NCI-H2107 (cell line): ENCODE data around the gene RIMOC1.
"Not testable (repeated sequence)": the region's sequence is repeated elsewhere in the genome, so short reads cannot be mapped to it uniquely, and the experiment has no call there.

ENCODE experiments used
- DNase-seq: peaks from one replicate; lab custom pipeline; 2025; lab: John Stamatoyannopoulos, UW

RIMOC1 gene

DNA sequence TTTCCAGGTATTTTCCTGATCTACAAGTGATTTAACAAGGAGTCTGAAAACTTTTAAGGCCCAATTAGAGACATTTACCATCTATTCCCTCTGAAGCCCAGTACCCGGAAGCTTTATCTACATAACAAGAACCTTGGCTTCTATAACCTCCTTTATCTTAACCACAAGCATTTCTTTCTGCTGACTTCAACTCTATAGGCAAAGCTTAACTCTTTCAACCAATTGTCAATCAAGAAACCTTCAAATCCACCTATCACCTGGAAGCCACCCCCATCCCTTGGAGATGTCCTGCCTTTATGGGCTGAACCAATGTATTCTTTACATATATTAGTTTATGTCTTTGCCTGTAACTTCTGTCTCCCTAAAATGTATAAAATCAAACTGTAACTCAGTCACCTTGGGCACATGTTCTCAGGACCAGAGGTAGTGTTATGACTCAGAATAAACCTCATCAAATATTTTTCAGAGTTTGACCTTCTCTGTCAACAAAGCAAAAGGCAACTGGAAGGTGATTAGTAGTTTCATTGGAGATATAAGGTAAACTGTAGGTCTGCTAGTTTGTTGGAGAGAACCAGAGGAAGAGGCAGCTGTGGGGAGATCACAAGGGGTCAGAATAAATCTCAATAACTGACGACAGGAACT, 13.0 kb upstream of the RIMOC1 start:
- no peak for DNase-seq

DNA sequence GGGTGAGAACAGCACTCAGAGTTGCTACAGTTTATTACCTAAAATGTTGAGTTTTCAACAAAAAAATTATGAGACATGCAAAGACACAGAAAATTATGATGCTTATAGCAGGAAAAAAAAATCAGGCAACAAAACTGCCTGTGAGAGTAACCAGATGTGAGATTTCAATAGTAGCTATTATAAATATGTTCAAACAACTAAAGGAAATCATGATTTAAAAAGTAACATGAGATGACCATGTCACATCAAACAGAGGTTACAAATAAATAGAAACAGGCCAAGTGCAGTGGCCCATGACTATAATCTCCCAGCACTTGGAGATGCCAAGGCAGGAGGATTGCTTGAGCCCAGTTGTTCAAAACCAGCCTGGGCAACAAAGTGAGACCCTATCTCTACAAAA, 12.1 kb upstream of the RIMOC1 start:
- no peak for DNase-seq

DNA sequence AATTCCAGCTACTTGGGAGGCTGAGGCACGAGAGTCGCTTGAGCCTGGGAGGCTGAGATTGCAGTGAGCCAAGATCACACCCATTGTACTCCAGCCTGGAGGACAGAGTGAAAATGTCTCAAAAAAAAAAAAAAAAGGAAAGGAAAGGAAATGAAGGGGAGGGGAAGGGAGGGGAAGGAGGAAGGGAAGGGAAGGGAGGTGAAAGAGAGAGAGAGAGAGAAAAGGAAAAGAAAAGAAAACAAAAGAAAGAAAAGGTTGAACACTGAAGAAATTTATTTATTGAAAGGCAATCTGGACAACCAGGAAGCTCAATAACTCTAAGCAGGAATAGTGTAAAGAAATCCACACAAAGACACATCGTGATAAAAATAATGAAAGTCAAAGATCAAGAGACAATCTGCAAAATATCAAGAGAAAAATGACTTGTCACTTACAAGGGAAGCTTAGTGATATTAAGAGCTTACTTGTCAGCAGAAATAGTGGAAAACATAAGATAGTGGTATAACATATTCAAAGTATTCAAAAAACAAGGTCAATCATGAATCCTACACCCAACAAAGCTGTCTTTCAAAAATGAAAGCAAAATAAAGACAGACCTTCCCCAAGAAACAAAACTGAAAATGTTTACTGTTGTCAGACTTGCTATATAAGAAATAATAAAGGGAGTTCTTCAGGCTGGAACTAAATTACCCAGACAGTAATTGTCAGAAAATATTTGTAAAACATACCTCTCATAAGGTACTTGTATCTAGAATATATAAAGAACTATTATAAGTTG, 10.9 kb upstream of the RIMOC1 start:
- DNase-seq: no peak

DNA sequence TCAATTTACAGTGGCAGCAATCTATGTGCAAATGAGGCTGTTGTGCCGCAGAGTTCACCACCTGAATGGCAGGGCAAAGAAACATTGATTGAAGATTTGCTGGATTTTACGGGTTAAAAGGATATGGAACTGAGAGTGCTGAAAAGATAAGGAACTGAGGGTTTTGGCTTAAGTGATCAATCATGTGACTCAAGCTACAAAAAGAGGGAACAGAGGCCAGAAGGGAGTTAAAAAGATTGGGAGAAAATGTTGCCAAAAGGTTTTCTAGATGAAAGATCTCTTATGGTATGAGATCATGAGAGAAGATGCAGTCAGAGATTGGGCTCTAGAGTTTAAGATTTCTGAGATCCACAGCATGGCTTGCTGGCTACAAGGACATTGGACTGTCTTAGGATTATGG, 7.9 kb upstream of the RIMOC1 start:
- DNase-seq: no peak

DNA sequence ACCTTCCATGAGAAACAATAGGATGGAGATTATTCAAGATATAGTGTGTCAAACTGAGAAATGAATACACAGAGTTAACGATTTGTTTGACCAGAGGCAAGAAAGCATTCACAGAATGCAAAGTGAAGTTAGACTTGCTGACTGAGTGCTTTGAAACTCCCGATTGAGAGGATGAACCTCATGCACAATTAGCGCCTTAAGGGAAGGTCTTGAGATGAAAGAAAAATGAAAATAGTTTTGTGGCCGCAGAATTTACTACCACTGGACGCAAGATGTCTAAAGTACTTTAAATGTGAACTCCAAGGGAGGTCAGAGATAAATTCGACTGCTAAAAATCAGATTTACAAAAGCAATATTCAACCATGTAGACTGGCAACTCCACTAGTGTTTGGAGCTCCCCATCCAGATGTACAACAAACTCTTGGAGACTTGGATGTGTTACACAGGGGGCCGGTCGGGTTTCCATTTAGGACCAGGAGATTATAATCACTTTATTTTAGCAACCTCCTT, 707 bp upstream of the RIMOC1 start:
- DNase-seq: no peak

DNA sequence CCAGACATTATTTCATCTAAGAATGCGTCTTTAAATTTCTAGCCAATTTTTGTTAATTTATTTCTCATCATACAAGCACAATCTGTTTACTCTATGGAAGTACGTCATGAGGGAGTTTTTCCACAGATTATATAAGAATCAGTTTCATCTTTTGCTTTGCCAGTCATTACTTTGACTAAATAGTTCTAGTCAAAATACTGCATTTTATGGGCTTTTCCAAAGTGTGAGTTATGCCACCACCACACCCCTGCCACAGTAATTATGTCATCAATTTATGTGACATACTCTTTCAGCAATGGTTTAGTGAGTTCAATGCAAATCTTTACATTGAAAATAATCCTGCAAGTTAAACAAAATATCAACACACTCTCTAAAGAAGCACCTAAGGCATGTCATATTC, 2.0 kb downstream of the RIMOC1 start:
- DNase-seq: no peak

DNA sequence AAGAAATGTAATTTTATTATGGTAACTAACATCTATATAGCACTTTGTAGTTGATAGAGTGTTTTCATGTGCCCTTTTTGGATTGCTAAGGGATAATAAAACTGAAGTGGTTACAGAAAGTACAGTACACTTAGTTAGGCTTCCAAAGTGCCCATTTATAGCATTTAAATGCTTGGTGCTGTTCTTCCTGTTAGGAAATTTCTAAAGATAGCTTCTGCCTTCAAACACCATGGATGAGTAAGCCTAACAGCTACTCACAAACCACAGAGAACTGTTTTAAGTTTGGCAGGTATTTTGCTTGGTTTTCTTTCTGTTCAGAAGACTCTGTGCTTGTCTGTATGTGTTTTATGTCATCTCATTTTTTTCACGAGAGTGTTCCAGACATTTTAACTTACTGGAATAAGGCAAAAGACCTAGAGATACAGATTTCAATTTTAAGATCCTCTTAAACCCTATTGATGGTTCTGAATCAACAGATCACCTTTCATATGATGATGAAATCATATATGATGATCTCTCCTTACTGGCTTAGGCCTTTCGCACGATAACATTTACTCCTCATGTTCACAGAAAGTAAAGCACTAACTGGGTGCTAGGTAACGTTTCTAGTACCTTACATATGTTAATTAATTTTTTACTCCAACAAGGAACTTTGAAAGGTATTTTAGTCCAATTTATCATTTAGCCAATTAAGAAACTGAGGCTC, 4.4 kb downstream of the RIMOC1 start:
- DNase-seq: no peak

DNA sequence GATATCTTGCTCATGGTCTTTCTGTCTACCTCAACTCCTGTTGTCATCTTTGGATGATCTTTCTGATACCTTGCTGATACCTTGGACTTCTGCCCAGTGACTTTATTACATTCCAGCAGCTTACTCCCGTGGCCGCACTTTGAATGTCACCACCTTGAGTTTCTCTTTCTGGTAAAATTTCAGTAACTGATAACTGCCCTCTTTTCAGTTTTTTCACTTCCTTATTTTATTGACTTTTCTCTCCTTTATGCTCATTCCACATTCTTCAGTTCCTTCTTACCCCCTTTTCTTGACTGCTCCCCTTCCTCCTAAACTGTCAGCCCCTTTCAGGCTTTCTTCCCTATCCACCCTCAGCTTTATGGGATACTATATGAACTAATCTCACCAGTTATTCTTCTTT, 14.0 kb downstream of the RIMOC1 start:
- no peak for DNase-seq

DNA sequence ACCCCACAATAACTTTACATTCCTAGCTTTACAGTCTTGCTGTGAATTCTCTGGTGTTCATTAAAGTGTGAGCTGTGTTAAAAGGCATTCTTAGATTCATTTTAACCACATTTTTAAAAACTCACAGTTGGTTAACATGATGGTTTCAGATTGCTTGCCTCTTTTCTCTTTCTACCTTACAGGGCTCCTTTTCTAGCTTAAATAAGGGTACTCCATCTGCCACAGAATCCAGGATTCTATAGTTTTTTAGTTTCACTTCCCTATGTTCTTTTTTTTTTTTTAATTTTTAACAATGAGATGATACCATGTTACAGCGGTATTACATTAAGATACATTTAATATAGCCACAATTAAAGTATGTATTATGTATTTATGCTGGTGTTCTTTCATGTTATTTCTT, 17.0 kb downstream of the RIMOC1 start:
- no peak for DNase-seq

DNA sequence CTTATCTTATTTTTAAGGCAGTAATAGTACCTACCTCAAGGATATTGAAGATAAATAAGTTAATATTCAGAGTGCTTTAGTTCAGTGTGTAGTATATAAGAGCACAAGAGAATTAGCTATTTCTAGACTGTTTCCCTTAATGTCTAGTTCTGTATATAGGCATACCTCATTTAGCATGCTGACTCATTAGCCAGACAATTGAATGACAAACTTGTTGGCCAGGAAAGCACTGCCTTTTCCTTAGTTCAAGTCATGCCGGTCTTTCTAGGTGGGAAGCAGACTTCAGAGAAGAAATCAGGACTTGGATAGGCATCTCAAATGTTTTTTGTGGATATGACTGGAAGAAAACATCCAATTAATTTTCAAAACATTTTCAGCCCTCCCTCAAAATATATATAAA, 17.7 kb downstream of the RIMOC1 start:
- DNase-seq: no peak

DNA sequence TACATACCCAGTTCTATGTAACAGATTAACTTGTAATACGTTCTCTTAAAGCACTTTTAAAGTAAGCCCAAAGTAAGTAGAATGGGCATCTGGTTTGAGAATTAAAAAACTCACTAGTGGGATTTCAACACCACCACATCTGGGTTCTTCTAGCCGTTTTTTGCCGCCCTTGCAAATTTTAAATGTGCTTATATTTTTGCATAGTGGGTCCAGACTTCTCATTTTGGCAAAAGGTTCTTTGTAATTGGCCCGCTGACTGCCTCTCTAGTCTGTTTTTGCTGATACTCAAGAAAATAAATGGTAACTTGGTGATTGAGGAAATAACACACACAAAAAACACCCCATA, 20.4 kb downstream of the RIMOC1 start:
- no peak for DNase-seq

DNA sequence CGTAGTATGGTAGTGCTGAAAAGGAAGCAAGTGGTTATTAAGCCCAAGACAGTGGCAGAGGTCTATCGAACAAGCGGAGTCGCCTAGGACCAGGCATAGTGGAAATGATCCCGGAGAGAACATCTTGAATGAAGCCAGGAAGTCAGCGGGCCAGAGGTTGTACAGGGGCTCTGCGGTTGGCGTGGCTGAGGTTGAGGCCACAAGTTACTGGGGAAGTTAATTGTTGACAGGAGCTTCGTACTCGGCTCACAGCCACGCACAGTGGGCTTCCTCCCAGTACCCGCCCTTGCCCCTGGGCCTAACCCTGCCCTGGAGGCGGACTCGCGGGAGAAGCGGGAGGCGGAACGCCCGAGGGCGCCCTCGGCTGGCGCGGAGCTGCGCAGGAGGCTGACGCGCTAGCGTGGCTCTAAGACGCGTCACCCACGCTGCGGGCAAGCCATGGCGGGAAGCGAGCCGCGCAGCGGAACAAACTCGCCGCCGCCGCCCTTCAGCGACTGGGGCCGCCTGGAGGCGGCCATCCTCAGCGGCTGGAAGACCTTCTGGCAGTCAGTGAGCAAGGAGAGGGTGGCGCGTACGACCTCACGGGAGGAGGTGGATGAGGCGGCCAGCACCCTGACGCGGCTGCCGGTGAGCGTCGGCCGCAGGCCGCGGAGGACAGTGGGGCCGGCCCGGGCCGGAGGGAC, 20.9 kb downstream of the RIMOC1 start, which contains the start of gene FBXO4:
Gene FBXO4, plus strand, starts transcription at position 410 of the 683 bp plus-strand sequence. Its CDS starts 29 bp downstream, at position 439.
- peak; percentile 60 for DNase-seq

DNA sequence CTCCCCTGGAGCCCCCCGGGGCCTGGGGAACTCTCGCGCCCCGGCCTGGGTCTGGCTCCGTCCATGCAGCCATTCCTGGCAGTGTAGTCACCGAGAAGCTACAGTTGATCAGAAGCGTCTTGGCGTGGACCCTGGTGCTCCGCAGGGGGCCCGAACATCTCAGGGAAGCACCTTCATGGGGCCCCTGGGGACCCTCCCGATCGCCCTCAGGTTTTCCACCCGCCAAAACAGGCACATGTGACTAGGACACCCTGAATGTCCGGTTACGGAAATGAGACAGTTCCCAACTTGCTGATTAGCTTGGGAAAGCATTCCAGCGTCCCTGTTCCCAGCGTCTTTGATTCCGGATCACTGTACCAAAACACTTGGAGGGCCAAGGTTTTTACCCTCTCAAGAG, 21.4 kb downstream of the RIMOC1 start:
- DNase-seq: no peak

DNA sequence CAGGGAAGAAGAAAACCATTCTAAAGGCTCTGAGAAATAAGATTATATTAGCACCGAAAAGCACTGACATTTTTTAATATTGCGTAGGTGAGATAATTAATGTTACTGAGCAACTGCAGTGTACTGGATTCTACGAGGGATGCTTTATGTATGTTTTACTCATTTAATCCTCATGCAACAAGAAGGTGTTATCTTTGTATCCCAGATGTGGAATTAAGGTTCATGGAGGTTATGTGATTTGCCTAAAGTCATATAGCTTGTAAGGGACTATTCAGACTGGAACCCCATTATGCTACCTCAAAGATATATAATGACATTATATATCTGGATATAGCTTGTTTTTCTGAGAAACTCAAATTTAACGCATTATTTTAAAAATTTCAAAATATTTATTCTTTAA, 23.5 kb downstream of the RIMOC1 start:
- no peak for DNase-seq

DNA sequence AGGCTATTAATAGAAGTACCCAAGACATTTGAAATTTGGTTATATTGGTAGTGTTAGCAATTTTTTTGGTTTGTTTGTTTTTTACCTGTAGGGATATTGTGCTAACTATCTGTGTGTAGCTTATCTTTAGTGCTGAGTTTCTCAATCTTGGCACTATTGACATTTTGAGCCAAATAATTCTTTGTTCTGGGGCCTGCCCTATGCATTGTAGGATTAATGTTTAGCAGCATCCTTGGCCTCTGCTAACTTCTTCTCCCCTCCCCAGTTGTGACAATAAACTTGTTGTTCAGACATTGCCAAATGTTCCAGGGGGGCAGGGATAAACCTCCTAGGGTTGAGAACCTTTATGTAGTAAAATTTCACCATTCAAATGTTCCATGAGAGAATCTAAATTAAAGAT, 24.9 kb downstream of the RIMOC1 start:
- no peak for DNase-seq

DNA sequence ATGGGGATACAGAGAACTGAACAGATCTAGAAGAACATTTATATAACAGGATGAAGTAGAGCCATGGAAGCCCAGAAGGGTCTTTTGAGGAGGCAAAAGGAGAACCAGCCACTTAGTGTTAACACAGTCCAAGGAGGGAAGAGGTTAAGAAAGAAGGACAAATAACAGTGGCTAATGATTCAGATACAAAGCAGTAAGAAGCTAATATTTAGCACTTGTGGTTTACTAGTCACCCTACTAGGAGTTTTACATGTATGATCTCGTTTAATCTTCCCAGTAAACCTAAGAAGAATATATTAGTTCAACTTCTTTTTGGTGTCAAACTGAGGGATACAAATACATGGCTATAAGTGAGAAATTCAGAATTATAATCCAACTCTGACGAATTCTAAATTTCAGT, 28.6 kb downstream of the RIMOC1 start:
- DNase-seq: no peak

DNA sequence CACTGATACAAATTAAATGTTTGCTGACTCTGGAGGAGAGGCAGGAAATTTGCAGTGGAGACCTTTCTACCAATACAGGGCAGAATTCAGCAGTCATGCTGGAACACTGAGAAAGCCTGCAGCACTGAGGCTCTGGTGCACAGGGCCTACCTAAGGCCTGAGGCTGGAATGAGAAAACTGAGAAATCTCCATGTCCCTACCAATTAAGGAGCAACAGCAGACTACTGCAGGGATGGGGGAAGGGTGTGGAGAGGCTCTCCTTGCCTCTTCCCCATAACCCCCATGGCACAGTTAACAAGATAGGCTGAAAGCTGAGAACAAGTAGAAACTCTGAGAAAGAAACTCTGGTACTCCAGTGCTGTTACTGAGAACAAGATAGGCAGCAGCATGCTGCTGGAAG, 31.4 kb downstream of the RIMOC1 start:
- DNase-seq: no peak

DNA sequence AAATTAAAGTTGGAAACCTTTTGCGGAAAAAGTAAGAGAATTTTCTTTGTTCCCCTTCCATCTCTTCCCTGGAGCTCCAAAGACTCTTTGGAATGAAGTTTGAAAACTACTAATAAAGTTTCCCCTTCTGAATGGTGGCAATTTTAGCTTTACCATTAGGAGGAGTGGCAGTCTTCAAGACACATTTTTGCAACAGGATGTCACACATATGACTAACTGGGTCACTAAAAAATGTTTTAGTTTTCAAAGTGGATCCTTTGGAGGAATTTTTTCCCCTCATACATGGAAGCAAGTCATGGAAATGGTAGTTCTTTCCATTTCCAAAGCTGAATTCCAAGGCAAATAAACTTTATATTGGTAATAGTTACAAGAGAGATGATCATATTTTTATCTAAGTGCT, 36.5 kb downstream of the RIMOC1 start:
- no peak for DNase-seq

DNA sequence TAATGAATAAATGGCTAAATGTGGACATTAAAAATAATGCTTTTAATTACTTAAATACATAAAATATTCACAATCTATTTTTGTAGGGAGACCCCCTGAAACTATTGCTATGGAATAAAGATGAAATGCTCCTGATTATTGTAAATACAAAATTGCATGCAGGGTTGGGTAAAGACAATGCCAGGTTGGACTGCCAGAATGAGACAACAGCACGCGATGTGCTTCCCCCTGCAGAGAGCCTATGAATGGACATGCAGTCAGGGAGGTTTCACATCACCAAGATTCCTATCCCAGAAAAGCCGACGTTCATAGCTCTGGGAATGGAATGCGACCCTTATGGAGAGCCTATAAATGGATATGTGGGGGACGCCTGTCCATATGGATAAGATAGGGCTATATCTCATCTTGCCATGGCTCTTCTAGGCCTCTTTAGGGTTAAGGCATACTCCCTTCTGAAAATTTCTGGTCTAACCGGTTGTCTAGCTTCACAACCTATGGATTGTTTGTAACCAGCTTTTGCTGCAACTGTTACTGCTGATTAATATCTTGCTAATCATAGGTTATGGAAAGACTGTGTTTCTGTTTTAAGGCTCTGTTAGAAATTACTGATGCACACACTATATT, 41.3 kb downstream of the RIMOC1 start:
- DNase-seq: not testable (repeated sequence)

DNA sequence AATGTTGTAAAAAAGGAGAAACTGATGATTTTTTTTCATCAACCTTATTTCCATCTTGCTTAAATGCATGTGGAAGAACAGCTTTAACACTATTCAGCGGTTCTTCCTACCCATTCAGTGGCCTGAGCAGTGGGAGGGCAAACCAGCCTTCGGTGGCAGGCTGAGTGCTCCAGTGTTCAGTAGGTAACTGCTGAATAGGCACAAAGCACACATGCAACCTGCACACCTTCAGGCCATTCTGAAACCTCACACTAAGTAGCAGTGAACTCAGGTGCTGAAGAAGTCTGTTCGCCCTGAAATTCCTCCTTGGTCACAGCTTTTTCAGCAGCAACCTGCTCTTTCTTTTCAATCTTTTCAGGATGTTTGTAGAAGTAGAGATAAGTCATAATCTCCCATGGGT, 47.1 kb downstream of the RIMOC1 start:
- no peak for DNase-seq
